Heart left ventricle (tissue), 16 donors: Measurements from ENCODE around the gene TRPV6. TPM values are rescaled to one million over a fixed set of nuclear protein-coding genes. Genes with fewer than 3 reads are reported as not detected.

Experiments used
- ATAC-seq, 4 donors: fragments of 200-7000 bp; cut with Tn5 transposase; one replicate each; pipeline ENCODE4 v1.9.1; 2020 to 2022; ENCODE audit warnings: moderate library complexity in 4 of 4, mild to moderate bottlenecking in 3 of 4, moderate number of reproducible peaks in 1 of 4
- DNase-seq, 5 donors: peaks; one replicate each; pipeline ENCODE4 v3.0.0-alpha.2; 2020
- H3K27ac ChIP-seq, 12 donors: fragments of 200-600 bp; sonication (generic) in 4 of 12; one replicate each; pipeline versions ENCODE4 v1.5.0 to v1.8.0; 2016 to 2022; ENCODE audit warnings: mild to moderate bottlenecking in 2 of 12
- H3K27me3 ChIP-seq, 9 donors: fragments of 200-600 bp; sonication (generic) in 2 of 9; one replicate each; pipeline versions ENCODE4 v1.5.1 to v1.8.0; 2016 to 2022; ENCODE audit warnings: mild to moderate bottlenecking in 3 of 9
- H3K36me3 ChIP-seq, 9 donors: fragments of 200-600 bp; sonication (generic) in 2 of 9; one replicate each; pipeline versions ENCODE4 v1.5.0 to v1.8.0; 2018 to 2022; ENCODE audit warnings: mild to moderate bottlenecking in 2 of 9
- H3K4me1 ChIP-seq, 12 donors: fragments of 200-600 bp; sonication (generic) in 4 of 12; one replicate each; pipeline versions ENCODE4 v1.5.0 to v1.8.0; 2016 to 2022; ENCODE audit warnings: mild to moderate bottlenecking in 3 of 12
- H3K4me3 ChIP-seq, 12 donors: fragments of 200-600 bp; sonication (generic) in 4 of 12; one replicate each; pipeline versions ENCODE4 v1.5.0 to v1.8.0; 2017 to 2022; ENCODE audit warnings: mild to moderate bottlenecking in 9 of 12, moderate library complexity in 4 of 12
- H3K9me3 ChIP-seq, 12 donors: fragments of 200-600 bp; sonication (generic) in 4 of 12; one replicate each; pipeline versions ENCODE4 v1.5.0 to v1.8.0; 2016 to 2022; ENCODE audit warnings: mild to moderate bottlenecking in 1 of 12
- POLR2A ChIP-seq, 2 donors: fragments of 450-650 bp; IDR thresholded peaks; one replicate each; pipeline ENCODE4 v1.6.1; 2017; ENCODE audit warnings: antibody characterized with exemption in 2 of 2, mild to moderate bottlenecking in 2 of 2, moderate library complexity in 2 of 2
- WGBS, 4 donors: extraction: QIAGEN DNeasy Blood & Tissue Kit in 2 of 4; methylation state at CpG; one replicate each; pipeline versions ENCODE4 v1.1.5 to v1.1.7; 2013 to 2018; 5-methylcytosine and 5-hydroxymethylcytosine counted together
- intact Hi-C, 10 donors: fragments of 100-400 bp; cut with DNase I; formaldehyde crosslinking; loops; one replicate each; pipeline versions ENCODE4 v1.11.1 to v1.14.2; 2022
- polyA plus RNA-seq, 2 donors: library from polyadenylated mRNA; stranded (reverse); fragments of 200-250 nt; gene quantifications; one replicate each; pipeline ENCODE4 v1.2.3, GENCODE V29; 2013
- total RNA-seq, 9 donors: library from RNA; depleted of rRNA in 2 of 9; stranded (reverse); fragments of >200 nt in 2 of 9; fragmentation: NEBNext Ultra II Directional in 3 of 9; extraction: Animal tissue kit (Norgen Biotek cat#: 25700) in 3 of 9; gene quantifications; one replicate each; pipeline versions ENCODE4 v1.1.0 to v1.2.4, GENCODE V29; 2016 to 2023
- TF ChIP-seq, protein P1 (sequence below), 12 donors: fragments of 200-600 bp; sonication (generic) in 4 of 12; IDR thresholded peaks; one replicate each; pipeline versions ENCODE4 v1.5.0 to v1.8.0; 2018 to 2022; ENCODE audit warnings: antibody characterized with exemption in 12 of 12, mild to moderate bottlenecking in 5 of 12
- donor health status: ischemic (EF 13 %, LVEDD 7.1; RV severe dilation, severe dysfunction).
- donor health status: healthy with polysubstance abuse.
- donor health status: DM: no; HTN: yes; CAD: no.
- donor health status: DM: no; HTN: no; CAD: no.
- donor health status: ischemic (EF 25% LVEDD 6.9; RV normal size, moderate dysfunction).
- donor health status: ischemic (EF 25% LVEDD 5.7; RV mildly dilated, moderate dysfunction).
- donor health status: healthy.
- donor health status: DM: yes; HTN: yes; CAD: no.
- donor health status: ischemic (EF 35%, LVEDD 5.7; RV mildly dilated, moderate dysfunction).
- donor health status: nonischemic (EF 11% LVEDD 7.7; RV severe dilation, severe dysfunction).
- donor health status: DM: yes; HTN: yes; CAD: no.
- donor health status: PGD.
- donor health status: ischemic (EF 29% LVEDD 5.4; RV normal size, mild dysfunction).
- donor health status: nonischemic (EF 23%, LVEDD 6.1; RV moderate dilation, normal function).

The TRPV6 gene
- total and polyA plus RNA-seq, 11 donors = 0.68 TPM; not detected in 10

DNA sequence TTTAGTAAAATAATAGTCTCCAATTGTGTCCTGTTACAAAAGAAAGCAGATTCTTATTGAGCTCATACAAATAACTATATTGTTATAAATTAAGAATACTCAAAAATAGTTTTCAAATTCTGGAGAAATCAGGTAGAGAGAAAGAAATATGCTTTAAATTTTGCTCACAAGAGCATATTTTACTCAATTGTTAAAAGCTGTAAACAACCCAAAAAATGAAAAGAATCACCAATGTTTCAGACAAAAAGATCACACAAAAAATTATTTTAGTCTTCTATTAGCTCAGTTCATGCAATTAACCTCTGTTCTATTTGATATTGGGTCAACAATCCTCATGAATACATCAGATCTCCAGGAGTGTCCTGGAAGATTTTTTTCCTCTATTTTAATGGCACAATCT lies 18.6 kb upstream of the TRPV6 start:
- DNase-seq (no peak), ATAC-seq (no peak)
- Histone ChIP-seq H3K9me3 (peaks cover 0 to 7% (median 0%) of the 10 kb centered on the region in 12 donors), H3K27ac (no peak overlapping the region), H3K4me3 (no peak overlapping the region), H3K4me1 (peaks cover 0 to 8% (median 0%) of the 10 kb centered on the region in 12 donors), H3K27me3 (peaks cover 0 to 5% (median 0%) of the 10 kb centered on the region in 9 donors), H3K36me3 (no peaks in the 10 kb centered on the region)
- no peak for TF ChIP-seq POLR2A (IDR thresholded peaks at IDR 0.05)
- TF ChIP-seq, protein P1, sequence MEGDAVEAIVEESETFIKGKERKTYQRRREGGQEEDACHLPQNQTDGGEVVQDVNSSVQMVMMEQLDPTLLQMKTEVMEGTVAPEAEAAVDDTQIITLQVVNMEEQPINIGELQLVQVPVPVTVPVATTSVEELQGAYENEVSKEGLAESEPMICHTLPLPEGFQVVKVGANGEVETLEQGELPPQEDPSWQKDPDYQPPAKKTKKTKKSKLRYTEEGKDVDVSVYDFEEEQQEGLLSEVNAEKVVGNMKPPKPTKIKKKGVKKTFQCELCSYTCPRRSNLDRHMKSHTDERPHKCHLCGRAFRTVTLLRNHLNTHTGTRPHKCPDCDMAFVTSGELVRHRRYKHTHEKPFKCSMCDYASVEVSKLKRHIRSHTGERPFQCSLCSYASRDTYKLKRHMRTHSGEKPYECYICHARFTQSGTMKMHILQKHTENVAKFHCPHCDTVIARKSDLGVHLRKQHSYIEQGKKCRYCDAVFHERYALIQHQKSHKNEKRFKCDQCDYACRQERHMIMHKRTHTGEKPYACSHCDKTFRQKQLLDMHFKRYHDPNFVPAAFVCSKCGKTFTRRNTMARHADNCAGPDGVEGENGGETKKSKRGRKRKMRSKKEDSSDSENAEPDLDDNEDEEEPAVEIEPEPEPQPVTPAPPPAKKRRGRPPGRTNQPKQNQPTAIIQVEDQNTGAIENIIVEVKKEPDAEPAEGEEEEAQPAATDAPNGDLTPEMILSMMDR (IDR thresholded peaks at IDR 0.05) = no peak
- intact Hi-C loops = no loop called here

DNA sequence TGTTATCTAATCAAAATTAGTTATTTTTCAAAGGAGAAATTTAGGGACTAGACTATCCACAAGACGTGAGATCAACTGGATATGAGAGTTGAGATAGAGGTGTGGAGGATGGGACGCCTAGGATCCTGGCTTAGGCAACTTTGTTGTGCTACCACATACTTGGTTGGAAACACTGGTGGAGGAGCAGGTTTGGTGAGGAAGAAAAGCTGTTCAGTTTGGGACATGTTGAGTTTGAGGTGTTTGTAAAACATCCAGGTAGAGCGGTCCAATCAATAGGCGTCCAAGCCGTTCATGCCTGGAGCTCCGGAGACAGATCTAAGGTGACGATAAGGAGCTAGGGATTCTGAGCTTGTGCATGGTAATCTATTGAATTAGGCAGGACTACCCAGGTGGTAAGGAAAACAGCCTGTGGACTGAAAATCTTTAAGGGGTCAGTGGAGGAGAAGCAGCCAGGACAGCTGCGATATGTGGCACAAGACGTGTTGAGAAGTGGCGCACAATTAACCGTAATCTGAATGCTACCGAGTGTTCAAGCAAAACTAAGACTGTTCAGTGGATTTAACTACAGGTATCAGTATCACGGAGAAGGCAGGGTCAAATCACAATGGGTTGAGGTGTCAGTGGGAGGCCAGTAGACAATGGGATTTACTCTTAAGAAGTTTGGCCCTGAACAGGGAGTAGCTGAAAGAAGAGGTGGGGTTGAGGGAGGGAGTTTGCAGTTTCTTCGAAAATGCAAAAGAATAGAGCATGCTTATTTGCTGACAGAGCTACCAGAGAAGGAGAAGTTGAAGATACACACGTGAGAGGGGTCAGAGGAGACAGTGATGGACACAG lies 16.1 kb upstream of the TRPV6 start:
- TF ChIP-seq, protein P1 (IDR thresholded peaks at IDR 0.05) = no peak
- no peak for TF ChIP-seq POLR2A (IDR thresholded peaks at IDR 0.05)
- no peak for DNase-seq
- no peak overlapping the region for H3K4me3 ChIP-seq
- no peak for ATAC-seq
- WGBS, 4 donors = 77 to 83% (median 80%) methylated on average over 15 of the region's 15 CpGs
- no peaks in the 10 kb centered on the region for H3K36me3 ChIP-seq
- H3K9me3 ChIP-seq = peaks cover 0 to 7% (median 0%) of the 10 kb centered on the region in 12 donors
- H3K4me1 ChIP-seq = no peaks in the 10 kb centered on the region
- no peak overlapping the region for H3K27ac ChIP-seq
- intact Hi-C loops = no loop called here
- H3K27me3 ChIP-seq = peaks cover 0 to 15% (median 0%) of the 10 kb centered on the region in 9 donors

DNA sequence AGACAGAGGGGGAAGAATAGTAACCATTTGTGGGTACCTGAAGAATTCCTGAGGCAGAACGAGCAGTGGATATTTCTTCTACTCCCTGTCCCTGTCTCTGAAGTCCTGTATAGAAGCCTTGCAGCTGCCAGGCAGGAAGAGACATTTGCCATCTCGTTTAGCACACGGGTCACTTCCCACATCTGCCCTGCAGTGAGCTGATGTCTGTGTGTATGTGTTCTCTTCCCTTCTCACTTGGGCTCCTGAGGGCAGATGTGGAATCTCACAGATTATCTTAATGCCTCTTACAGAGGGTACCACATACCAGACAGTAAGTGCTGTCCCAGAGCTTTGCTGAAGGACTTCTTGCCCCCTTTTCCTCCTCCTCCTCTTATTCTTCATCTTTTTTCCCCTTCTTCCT lies 14.1 kb upstream of the TRPV6 start:
- TF ChIP-seq, protein P1 (IDR thresholded peaks at IDR 0.05) = no peak
- no peak for TF ChIP-seq POLR2A (IDR thresholded peaks at IDR 0.05)
- Histone ChIP-seq H3K27me3 (peaks cover 0 to 27% (median 0%) of the 10 kb centered on the region in 9 donors), H3K4me1 (no peaks in the 10 kb centered on the region), H3K4me3 (no peak overlapping the region), H3K27ac (no peak overlapping the region), H3K9me3 (peaks cover 0 to 7% (median 0%) of the 10 kb centered on the region in 12 donors), H3K36me3 (no peaks in the 10 kb centered on the region)
- intact Hi-C loops = no loop called here
- WGBS, 4 donors = 24 to 29% (median 27%) methylated on average over 3 of the region's 3 CpGs
- DNase-seq = no peak
- no peak for ATAC-seq

GRCh38 chr7:142898377-142899170 lies 13.0 kb upstream of the TRPV6 start:
- no peak for TF ChIP-seq POLR2A (IDR thresholded peaks at IDR 0.05)
- TF ChIP-seq, protein P1 (IDR thresholded peaks at IDR 0.05) = no peak
- intact Hi-C loops = no loop called here

More at GRCh38 chr7:142898377-142899170, 13.0 kb upstream of the TRPV6 start:
- 60 to 69% (median 64%) methylated on average over 3 of the region's 3 CpGs for WGBS, 4 donors
- Histone ChIP-seq H3K9me3 (no peaks in the 10 kb centered on the region), H3K4me1 (no peaks in the 10 kb centered on the region), H3K27me3 (peaks cover 0 to 27% (median 0%) of the 10 kb centered on the region in 9 donors), H3K27ac (no peak overlapping the region), H3K4me3 (no peak overlapping the region), H3K36me3 (no peaks in the 10 kb centered on the region)
- no peak for ATAC-seq
- no peak for DNase-seq
